ENCODE measurements around the gene SORBS1. TPM values are rescaled to one million over a fixed set of nuclear protein-coding genes. Genes with fewer than 3 reads are reported as not detected.

Gene SORBS1
- total and polyA plus RNA-seq, 2 of the 13 experiments (the other 11 are each of a cell fraction or from before 2014, with no cell fraction given) = 16.8 to 39.8 TPM

DNA sequence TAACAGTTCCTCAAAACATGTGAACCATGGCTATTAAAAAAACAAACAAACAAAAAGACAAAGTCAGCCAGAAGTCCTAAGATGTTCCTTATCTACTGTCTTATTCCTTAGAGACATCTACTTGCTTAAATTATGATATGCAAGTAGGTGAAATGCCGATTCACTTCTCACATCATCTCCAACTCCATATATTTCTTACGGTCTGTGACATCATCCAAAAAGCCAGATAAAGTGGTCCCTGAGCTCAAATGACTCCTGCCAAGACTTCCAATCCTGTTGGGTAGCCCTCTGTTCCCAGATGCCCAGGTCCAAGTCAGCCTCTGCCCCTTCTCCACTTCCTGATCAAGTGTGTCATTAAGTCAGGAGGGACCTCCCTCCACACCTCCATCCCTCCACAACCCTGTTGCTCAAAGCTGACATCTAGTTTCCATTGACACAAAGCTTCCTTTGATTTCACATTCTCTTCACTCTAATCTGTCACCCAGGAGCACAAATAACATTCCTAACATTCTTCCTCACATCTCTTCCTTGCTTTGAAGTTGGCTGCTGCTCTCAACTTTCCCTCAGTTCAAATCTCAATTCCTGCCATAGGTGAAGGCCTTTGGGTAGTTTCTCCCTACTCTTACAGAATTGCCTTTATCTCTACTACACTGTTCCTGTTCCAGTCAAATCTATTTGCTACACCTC is 214.3 kb downstream of the SORBS1 start (continued):
- TF ChIP-seq, protein P1, sequence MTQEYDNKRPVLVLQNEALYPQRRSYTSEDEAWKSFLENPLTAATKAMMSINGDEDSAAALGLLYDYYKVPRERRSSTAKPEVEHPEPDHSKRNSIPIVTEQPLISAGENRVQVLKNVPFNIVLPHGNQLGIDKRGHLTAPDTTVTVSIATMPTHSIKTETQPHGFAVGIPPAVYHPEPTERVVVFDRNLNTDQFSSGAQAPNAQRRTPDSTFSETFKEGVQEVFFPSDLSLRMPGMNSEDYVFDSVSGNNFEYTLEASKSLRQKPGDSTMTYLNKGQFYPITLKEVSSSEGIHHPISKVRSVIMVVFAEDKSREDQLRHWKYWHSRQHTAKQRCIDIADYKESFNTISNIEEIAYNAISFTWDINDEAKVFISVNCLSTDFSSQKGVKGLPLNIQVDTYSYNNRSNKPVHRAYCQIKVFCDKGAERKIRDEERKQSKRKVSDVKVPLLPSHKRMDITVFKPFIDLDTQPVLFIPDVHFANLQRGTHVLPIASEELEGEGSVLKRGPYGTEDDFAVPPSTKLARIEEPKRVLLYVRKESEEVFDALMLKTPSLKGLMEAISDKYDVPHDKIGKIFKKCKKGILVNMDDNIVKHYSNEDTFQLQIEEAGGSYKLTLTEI (CRISPR knock-in tag; conservative IDR thresholded peaks at IDR 0.05) = no peak
- peak; percentile 88 for TF ChIP-seq SALL1 (CRISPR knock-in tag; IDR thresholded peaks at IDR 0.05)
- no peak for TF ChIP-seq BRCA1 (CRISPR knock-in tag; IDR thresholded peaks at IDR 0.05)
- TF ChIP-seq HDAC1 (CRISPR knock-in tag; IDR thresholded peaks at IDR 0.05) = peak; percentile 92
- TF ChIP-seq ZNF264 (CRISPR knock-in tag; IDR thresholded peaks at IDR 0.05) = no peak
- no peak for TF ChIP-seq HOXA9 (CRISPR knock-in tag; IDR thresholded peaks at IDR 0.05; ENCODE audit: borderline replicate concordance)
- TF ChIP-seq, protein P2, sequence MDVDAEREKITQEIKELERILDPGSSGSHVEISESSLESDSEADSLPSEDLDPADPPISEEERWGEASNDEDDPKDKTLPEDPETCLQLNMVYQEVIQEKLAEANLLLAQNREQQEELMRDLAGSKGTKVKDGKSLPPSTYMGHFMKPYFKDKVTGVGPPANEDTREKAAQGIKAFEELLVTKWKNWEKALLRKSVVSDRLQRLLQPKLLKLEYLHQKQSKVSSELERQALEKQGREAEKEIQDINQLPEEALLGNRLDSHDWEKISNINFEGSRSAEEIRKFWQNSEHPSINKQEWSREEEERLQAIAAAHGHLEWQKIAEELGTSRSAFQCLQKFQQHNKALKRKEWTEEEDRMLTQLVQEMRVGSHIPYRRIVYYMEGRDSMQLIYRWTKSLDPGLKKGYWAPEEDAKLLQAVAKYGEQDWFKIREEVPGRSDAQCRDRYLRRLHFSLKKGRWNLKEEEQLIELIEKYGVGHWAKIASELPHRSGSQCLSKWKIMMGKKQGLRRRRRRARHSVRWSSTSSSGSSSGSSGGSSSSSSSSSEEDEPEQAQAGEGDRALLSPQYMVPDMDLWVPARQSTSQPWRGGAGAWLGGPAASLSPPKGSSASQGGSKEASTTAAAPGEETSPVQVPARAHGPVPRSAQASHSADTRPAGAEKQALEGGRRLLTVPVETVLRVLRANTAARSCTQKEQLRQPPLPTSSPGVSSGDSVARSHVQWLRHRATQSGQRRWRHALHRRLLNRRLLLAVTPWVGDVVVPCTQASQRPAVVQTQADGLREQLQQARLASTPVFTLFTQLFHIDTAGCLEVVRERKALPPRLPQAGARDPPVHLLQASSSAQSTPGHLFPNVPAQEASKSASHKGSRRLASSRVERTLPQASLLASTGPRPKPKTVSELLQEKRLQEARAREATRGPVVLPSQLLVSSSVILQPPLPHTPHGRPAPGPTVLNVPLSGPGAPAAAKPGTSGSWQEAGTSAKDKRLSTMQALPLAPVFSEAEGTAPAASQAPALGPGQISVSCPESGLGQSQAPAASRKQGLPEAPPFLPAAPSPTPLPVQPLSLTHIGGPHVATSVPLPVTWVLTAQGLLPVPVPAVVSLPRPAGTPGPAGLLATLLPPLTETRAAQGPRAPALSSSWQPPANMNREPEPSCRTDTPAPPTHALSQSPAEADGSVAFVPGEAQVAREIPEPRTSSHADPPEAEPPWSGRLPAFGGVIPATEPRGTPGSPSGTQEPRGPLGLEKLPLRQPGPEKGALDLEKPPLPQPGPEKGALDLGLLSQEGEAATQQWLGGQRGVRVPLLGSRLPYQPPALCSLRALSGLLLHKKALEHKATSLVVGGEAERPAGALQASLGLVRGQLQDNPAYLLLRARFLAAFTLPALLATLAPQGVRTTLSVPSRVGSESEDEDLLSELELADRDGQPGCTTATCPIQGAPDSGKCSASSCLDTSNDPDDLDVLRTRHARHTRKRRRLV (CRISPR knock-in tag; IDR thresholded peaks at IDR 0.05) = no peak
- no peak for TF ChIP-seq ARNT2 (CRISPR knock-in tag; IDR thresholded peaks at IDR 0.05; ENCODE audit: low read depth)
- 0 out of 2 replicates have a peak, but pooled peaks have one; percentile 7 for TF ChIP-seq ZNF589 (CRISPR knock-in tag; conservative IDR thresholded peaks at IDR 0.05)
- peak; percentile 73; the same call in 1 of the 2 replicates for TF ChIP-seq TARDBP (CRISPR knock-in tag; IDR thresholded peaks at IDR 0.05)
- no peak for TF ChIP-seq RELA (CRISPR knock-in tag; IDR thresholded peaks at IDR 0.05)
- no peak for TF ChIP-seq WIZ (CRISPR knock-in tag; IDR thresholded peaks at IDR 0.05)
- TF ChIP-seq, protein P3, sequence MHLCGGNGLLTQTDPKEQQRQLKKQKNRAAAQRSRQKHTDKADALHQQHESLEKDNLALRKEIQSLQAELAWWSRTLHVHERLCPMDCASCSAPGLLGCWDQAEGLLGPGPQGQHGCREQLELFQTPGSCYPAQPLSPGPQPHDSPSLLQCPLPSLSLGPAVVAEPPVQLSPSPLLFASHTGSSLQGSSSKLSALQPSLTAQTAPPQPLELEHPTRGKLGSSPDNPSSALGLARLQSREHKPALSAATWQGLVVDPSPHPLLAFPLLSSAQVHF (CRISPR knock-in tag; IDR thresholded peaks at IDR 0.05) = no peak
- peak; percentile 88 for TF ChIP-seq NR2F6 (IDR thresholded peaks at IDR 0.05)
- TF ChIP-seq NR2F6 (CRISPR knock-in tag; IDR thresholded peaks at IDR 0.05) = peak; percentile 92
- TF ChIP-seq PITX1 (CRISPR knock-in tag; IDR thresholded peaks at IDR 0.05) = peak; percentile 83
- 0 out of 2 replicates have a peak, but pooled peaks have one; percentile 36 for TF ChIP-seq MXD4 (CRISPR knock-in tag; IDR thresholded peaks at IDR 0.05)
- 0 out of 2 replicates have a peak, but pooled peaks have one; percentile 34 for TF ChIP-seq AKAP8 (CRISPR knock-in tag; IDR thresholded peaks at IDR 0.05)
- no peak for TF ChIP-seq SRSF1 (optimal IDR thresholded peaks at IDR 0.05; ENCODE audit: low read depth, low read length)
- TF ChIP-seq, protein P4, sequence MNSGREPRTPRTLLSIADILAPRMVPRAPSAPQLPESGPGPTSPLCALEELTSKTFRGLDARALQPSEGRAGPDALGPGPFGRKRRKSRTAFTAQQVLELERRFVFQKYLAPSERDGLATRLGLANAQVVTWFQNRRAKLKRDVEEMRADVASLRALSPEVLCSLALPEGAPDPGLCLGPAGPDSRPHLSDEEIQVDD (CRISPR knock-in tag; IDR thresholded peaks at IDR 0.05; ENCODE audit: borderline replicate concordance) = no peak
- TF ChIP-seq, protein P5, sequence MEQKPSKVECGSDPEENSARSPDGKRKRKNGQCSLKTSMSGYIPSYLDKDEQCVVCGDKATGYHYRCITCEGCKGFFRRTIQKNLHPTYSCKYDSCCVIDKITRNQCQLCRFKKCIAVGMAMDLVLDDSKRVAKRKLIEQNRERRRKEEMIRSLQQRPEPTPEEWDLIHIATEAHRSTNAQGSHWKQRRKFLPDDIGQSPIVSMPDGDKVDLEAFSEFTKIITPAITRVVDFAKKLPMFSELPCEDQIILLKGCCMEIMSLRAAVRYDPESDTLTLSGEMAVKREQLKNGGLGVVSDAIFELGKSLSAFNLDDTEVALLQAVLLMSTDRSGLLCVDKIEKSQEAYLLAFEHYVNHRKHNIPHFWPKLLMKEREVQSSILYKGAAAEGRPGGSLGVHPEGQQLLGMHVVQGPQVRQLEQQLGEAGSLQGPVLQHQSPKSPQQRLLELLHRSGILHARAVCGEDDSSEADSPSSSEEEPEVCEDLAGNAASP (CRISPR knock-in tag; IDR thresholded peaks at IDR 0.05; ENCODE audit: borderline replicate concordance) = peak; percentile 92
- no peak for TF ChIP-seq GTF2F1 (IDR thresholded peaks at IDR 0.05; ENCODE audit: low read length)
